CD14-positive monocyte (primary cell): ENCODE results near the gene CPLANE1. TPM values are rescaled to one million over a fixed set of nuclear protein-coding genes. Genes with fewer than 3 reads are reported as not detected.
A peak's percentile ranks its signal among the peaks of the same experiment; 100 is the strongest.
"Not testable (repeated sequence)": the region's sequence is repeated elsewhere in the genome, so short reads cannot be mapped to it uniquely, and the experiment has no call there.

Experiments
- DNase-seq, 3 donors: peaks; one replicate each; pipeline ENCODE4 v3.0.0-alpha.2; 2011 to 2022
- H2AFZ ChIP-seq: 2 replicates; pipeline ENCODE4 v1.6.0; 2012; ENCODE audit warnings: mild to moderate bottlenecking, low read depth, low read length, inconsistent platforms; ENCODE audit not compliant: insufficient read depth, poor library complexity, severe bottlenecking
- H3K27ac ChIP-seq, 2 donors: 1 replicate in 1 of 2; 2 replicates in 1 of 2; pipeline ENCODE4 v1.5.1; 2012 to 2013; ENCODE audit warnings: low read length in 2 of 2, control low read depth in 1 of 2, inconsistent platforms in 1 of 2, low read depth in 1 of 2, mild to moderate bottlenecking in 1 of 2
- H3K27me3 ChIP-seq, 2 donors: one replicate each; pipeline versions ENCODE4 v1.6.0 to v1.6.1; 2011 to 2013; ENCODE audit warnings: low read length in 2 of 2; ENCODE audit not compliant: control insufficient read depth in 2 of 2, insufficient read depth in 2 of 2
- H3K36me3 ChIP-seq, 2 donors: replicated peaks in 1 of 2; 1 replicate in 1 of 2; 2 replicates in 1 of 2; pipeline versions ENCODE4 v1.5.1 to v1.6.1; 2012 to 2013; ENCODE audit warnings: low read length in 2 of 2, control low read depth in 1 of 2, inconsistent platforms in 1 of 2, mild to moderate bottlenecking in 1 of 2; ENCODE audit not compliant: insufficient read depth in 2 of 2, control insufficient read depth in 1 of 2
- H3K4me1 ChIP-seq, 2 donors: 1 replicate in 1 of 2; 2 replicates in 1 of 2; pipeline versions ENCODE4 v1.5.1 to v1.6.1; 2012 to 2013; ENCODE audit warnings: low read length in 2 of 2, control low read depth in 1 of 2, inconsistent platforms in 1 of 2, mild to moderate bottlenecking in 1 of 2, moderate library complexity in 1 of 2; ENCODE audit not compliant: insufficient read depth in 2 of 2, control insufficient read depth in 1 of 2
- H3K4me2 ChIP-seq: replicated peaks from 2 replicates; pipeline ENCODE3; 2012; ENCODE audit warnings: low read length, moderate library complexity, mild to moderate bottlenecking; ENCODE audit not compliant: poor library complexity, severe bottlenecking; ENCODE audit errors: extremely low read depth
- H3K4me3 ChIP-seq, 3 experiments: fragments of 200-600 bp in 1 of 3; sonication (generic) in 1 of 3; replicated peaks in 1 of 3; 1 replicate in 2 of 3; 2 replicates in 1 of 3; pipeline ENCODE4 v1.5.1; 2011 to 2013; ENCODE audit warnings: low read length in 3 of 3, mild to moderate bottlenecking in 3 of 3, control low read depth in 2 of 3, low read depth in 2 of 3, inconsistent platforms in 1 of 3, moderate library complexity in 1 of 3
- H3K79me2 ChIP-seq: 2 replicates; pipeline ENCODE4 v1.6.0; 2012; ENCODE audit warnings: mild to moderate bottlenecking, control low read depth, inconsistent platforms, low read length, moderate library complexity; ENCODE audit not compliant: insufficient read depth
- H3K9ac ChIP-seq: 2 replicates; pipeline ENCODE4 v1.6.0; 2017; ENCODE audit warnings: low read length, mild to moderate bottlenecking; ENCODE audit not compliant: insufficient read depth, poor library complexity, severe bottlenecking
- H3K9me3 ChIP-seq, 2 donors: replicated peaks in 1 of 2; 1 replicate in 1 of 2; 2 replicates in 1 of 2; pipeline versions ENCODE4 v1.5.1 to v1.6.1; 2012 to 2013; ENCODE audit warnings: low read length in 2 of 2, control low read depth in 1 of 2; ENCODE audit not compliant: control insufficient read depth in 1 of 2, insufficient read depth in 1 of 2
- H4K20me1 ChIP-seq: 2 replicates; pipeline ENCODE4 v1.6.0; 2012; ENCODE audit warnings: mild to moderate bottlenecking, low read length, control low read depth, moderate library complexity; ENCODE audit not compliant: insufficient read depth
- H3K27ac Mint-ChIP-seq, 7 donors: one replicate each; pipeline ENCODE4 v1.8.0; 2020; ENCODE audit warnings: mild to moderate bottlenecking in 7 of 7, mixed read lengths in 7 of 7, moderate library complexity in 6 of 7, inconsistent platforms in 2 of 7
- H3K27me3 Mint-ChIP-seq, 3 donors: one replicate each; pipeline ENCODE4 v1.8.0; 2021 to 2022; ENCODE audit warnings: low read depth in 3 of 3, mild to moderate bottlenecking in 3 of 3, mixed read lengths in 3 of 3, moderate library complexity in 3 of 3, inconsistent platforms in 1 of 3
- H3K36me3 Mint-ChIP-seq, 2 donors: one replicate each; pipeline ENCODE4 v1.8.0; 2020; ENCODE audit warnings: mixed read lengths in 2 of 2, inconsistent platforms in 1 of 2, mild to moderate bottlenecking in 1 of 2
- H3K4me1 Mint-ChIP-seq: one replicate; pipeline ENCODE4 v1.8.0; 2020; ENCODE audit warnings: mild to moderate bottlenecking, mixed read lengths
- H3K4me3 Mint-ChIP-seq, 2 donors: one replicate each; pipeline ENCODE4 v1.8.0; 2020; ENCODE audit warnings: mild to moderate bottlenecking in 2 of 2, mixed read lengths in 2 of 2, moderate library complexity in 1 of 2
- H3K9me3 Mint-ChIP-seq, 7 donors: one replicate each; pipeline ENCODE4 v1.8.0; 2020 to 2022; ENCODE audit warnings: mixed read lengths in 7 of 7, mild to moderate bottlenecking in 6 of 7, moderate library complexity in 6 of 7, inconsistent platforms in 2 of 7
- CTCF ChIP-seq: fragments of 200-600 bp; IDR thresholded peaks from one replicate; pipeline ENCODE4 v1.8.0; 2022; ENCODE audit warnings: antibody characterized with exemption, mild to moderate bottlenecking
- WGBS: methylation state at CpG from one replicate; pipeline ENCODE4 v1.1.5; 2013; ENCODE audit warnings: missing lambda C conversion rate; ENCODE audit not compliant: insufficient coverage; 5-methylcytosine and 5-hydroxymethylcytosine counted together
- intact Hi-C, 2 donors: fragments of 100-400 bp; cut with micrococcal nuclease; formaldehyde crosslinking; loops; one replicate each; pipeline versions ENCODE4 v1.15.0 to v1.15.1; 2023
- polyA plus RNA-seq, 3 donors: library from polyadenylated mRNA; depleted of rRNA in 1 of 3; unstranded in 2 of 3; stranded (reverse) in 1 of 3; fragments of 300-500 nt in 2 of 3; fragments of >200 nt in 1 of 3; fragmentation: Illumina TruSeq in 2 of 3; gene quantifications; 1 replicate in 2 of 3; 2 replicates in 1 of 3; pipeline ENCODE4 v1.2.3, GENCODE V29; 2012 to 2021

The CPLANE1 gene
- polyA plus RNA-seq, 3 donors: 0.25 to 1.6 (median 0.88) TPM

- H3K4me3 ChIP-seq: no peak overlapping the region
Measured at GRCh38 chr5:37088009-37088408, 161.2 kb downstream of the CPLANE1 start.

GRCh38 chr5:37086466-37087173, 162.6 kb downstream of the CPLANE1 start:
- intact Hi-C loops: no loop called here
- Histone ChIP-seq H3K79me2 (no peaks in the 10 kb centered on the region), H3K27ac (no peak overlapping the region), H3K36me3 (no peaks in the 10 kb centered on the region), H3K27me3 (no peaks in the 10 kb centered on the region), H2AFZ (no peak overlapping the region), H3K9me3 (peaks cover 0 to 2% of the 10 kb centered on the region in 2 donors), H3K4me1 (no peaks in the 10 kb centered on the region), H3K4me2 (no peak overlapping the region), H3K4me3 (no peak overlapping the region), H4K20me1 (no peaks in the 10 kb centered on the region), H3K9ac (no peak overlapping the region)
- 90% methylated on average over 6 of the region's 12 CpGs for WGBS
- no peak for DNase-seq
- H3K36me3 Mint-ChIP-seq: peaks cover 0 to 6% of the 10 kb centered on the region in 2 donors
- H3K27me3 Mint-ChIP-seq: no peaks in the 10 kb centered on the region
- H3K4me3 Mint-ChIP-seq: no peak overlapping the region
- H3K27ac Mint-ChIP-seq: no peak overlapping the region
- TF ChIP-seq CTCF: no peak
- H3K9me3 Mint-ChIP-seq: peaks cover 0 to 7% (median 1%) of the 10 kb centered on the region in 7 donors
- no peaks in the 10 kb centered on the region for H3K4me1 Mint-ChIP-seq

More at GRCh38 chr5:37088009-37088408, 161.2 kb downstream of the CPLANE1 start:
- no peaks in the 10 kb centered on the region for H3K36me3 ChIP-seq
- no peaks in the 10 kb centered on the region for H4K20me1 ChIP-seq
- Mint-ChIP-seq H3K36me3 (peaks cover 0 to 5% of the 10 kb centered on the region in 2 donors), H3K4me3 (no peak overlapping the region), H3K27ac (peak overlapping the region in 1 of 7 donors; percentile 18), H3K27me3 (no peaks in the 10 kb centered on the region), H3K9me3 (peaks cover 0 to 7% (median 1%) of the 10 kb centered on the region in 7 donors), H3K4me1 (no peaks in the 10 kb centered on the region)
- H3K27ac ChIP-seq: no peak overlapping the region
- H3K27me3 ChIP-seq: no peaks in the 10 kb centered on the region
- peaks cover 0 to 2% of the 10 kb centered on the region in 2 donors for H3K9me3 ChIP-seq
- intact Hi-C loops: no loop called here
- no peak overlapping the region for H3K4me2 ChIP-seq
- H3K9ac ChIP-seq: no peak overlapping the region
- no peak for TF ChIP-seq CTCF
- 90% methylated on average over 6 of the region's 6 CpGs for WGBS
- H2AFZ ChIP-seq: no peak overlapping the region
- DNase-seq: no peak
- H3K4me1 ChIP-seq: no peaks in the 10 kb centered on the region
- H3K79me2 ChIP-seq: no peaks in the 10 kb centered on the region

DNA sequence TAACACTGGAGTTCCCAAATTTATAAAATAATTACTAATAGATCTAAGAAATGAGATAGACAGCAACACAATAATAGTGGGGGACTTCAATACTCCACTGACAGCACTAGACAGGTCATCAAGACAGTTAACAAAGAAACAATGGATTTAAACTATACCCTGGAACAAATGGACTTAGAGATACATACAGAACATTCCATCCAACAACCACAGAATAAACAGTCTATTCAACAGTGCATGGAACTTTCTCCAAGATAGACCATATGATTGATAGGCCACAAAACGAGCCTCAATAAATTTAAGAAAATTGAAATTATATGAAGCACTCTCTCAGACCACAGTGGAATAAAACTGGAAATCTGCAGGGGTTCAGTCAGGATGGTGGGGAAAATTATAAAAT, 163.2 kb downstream of the CPLANE1 start:
- H2AFZ ChIP-seq, H3K36me3 ChIP-seq, H3K79me2 ChIP-seq, H3K27me3 ChIP-seq, H3K27me3 Mint-ChIP-seq, H3K27ac Mint-ChIP-seq, H3K9ac ChIP-seq, DNase-seq, H3K4me3 ChIP-seq, H3K36me3 Mint-ChIP-seq, H3K27ac ChIP-seq, H3K4me3 Mint-ChIP-seq, H3K9me3 ChIP-seq, H3K9me3 Mint-ChIP-seq, H4K20me1 ChIP-seq, H3K4me1 Mint-ChIP-seq, intact Hi-C loops, H3K4me1 ChIP-seq, H3K4me2 ChIP-seq: not testable (repeated sequence)
- WGBS: no CpG with 5 or more reads among the region's 1 CpG
